B cell (primary cell): ENCODE results near the gene PDE12. TPM values are rescaled to one million over a fixed set of nuclear protein-coding genes. Genes with fewer than 3 reads are reported as not detected.

ENCODE experiments used
- ATAC-seq: fragments of 200-7000 bp; cut with Tn5 transposase; one replicate; pipeline ENCODE4 v1.10.0; 2021; ENCODE audit warnings: low read depth, mild to moderate bottlenecking, moderate number of reproducible peaks, moderate library complexity
- CTCF ChIA-PET: fragments of 350-600 bp; sonication (Branson Sonifier 250); formaldehyde crosslinking; loops from one replicate; lab custom pipeline; 2021; ENCODE audit warnings: antibody characterized with exemption, inconsistent platforms; lab: Charles Lee
- POLR2A ChIA-PET: fragments of 350-600 bp; sonication (Branson Sonifier 250); formaldehyde crosslinking; loops from one replicate; lab custom pipeline; 2021; ENCODE audit warnings: antibody characterized with exemption; lab: Charles Lee
- DNase-seq: peaks from one replicate; pipeline ENCODE4 v3.0.0; 2013
- H2AFZ ChIP-seq: 2 replicates; pipeline ENCODE4 v1.6.1; 2012; ENCODE audit warnings: mild to moderate bottlenecking, low read depth, low read length; ENCODE audit not compliant: insufficient read depth, poor library complexity, severe bottlenecking
- H3K27ac ChIP-seq, 2 donors: 1 replicate in 1 of 2; 2 replicates in 1 of 2; pipeline ENCODE4 v1.5.1; 2012 to 2013; ENCODE audit warnings: low read length in 2 of 2, mild to moderate bottlenecking in 2 of 2, moderate library complexity in 1 of 2
- H3K27me3 ChIP-seq, 4 experiments: fragments of 200-600 bp in 1 of 4; sonication (generic) in 1 of 4; replicated peaks in 1 of 4; 1 replicate in 2 of 4; 2 replicates in 2 of 4; pipeline versions ENCODE4 v1.6.1 to v1.7.0; 2013 to 2016; ENCODE audit warnings: low read length in 3 of 4, mild to moderate bottlenecking in 2 of 4, mixed read lengths in 1 of 4, moderate library complexity in 1 of 4; ENCODE audit not compliant: insufficient read depth in 4 of 4, control insufficient read depth in 3 of 4; ENCODE audit errors: control extremely low read depth in 1 of 4
- H3K36me3 ChIP-seq, 2 experiments: replicated peaks in 1 of 2; 1 replicate in 1 of 2; 2 replicates in 1 of 2; pipeline versions ENCODE4 v1.6.1 to v1.7.1; 2013; ENCODE audit warnings: low read length in 1 of 2; ENCODE audit not compliant: insufficient read depth in 2 of 2, control insufficient read depth in 1 of 2; ENCODE audit errors: control extremely low read depth in 1 of 2, extremely low read depth in 1 of 2
- H3K4me1 ChIP-seq, 2 donors: fragments of 200-600 bp in 1 of 2; sonication (generic) in 1 of 2; 1 replicate in 1 of 2; 2 replicates in 1 of 2; pipeline versions ENCODE4 v1.5.1 to v1.6.1; 2013 to 2017; ENCODE audit warnings: low read length in 2 of 2; ENCODE audit not compliant: control insufficient read depth in 2 of 2, insufficient read depth in 2 of 2
- H3K4me2 ChIP-seq: replicated peaks from 2 replicates; pipeline ENCODE3; 2012; ENCODE audit warnings: mild to moderate bottlenecking, low read depth, low read length; ENCODE audit not compliant: poor library complexity, severe bottlenecking
- H3K4me3 ChIP-seq, 5 experiments: fragments of 200-600 bp in 1 of 5; sonication (generic) in 1 of 5; 1 replicate in 3 of 5; 2 replicates in 2 of 5; pipeline versions ENCODE4 v1.5.1 to v1.7.0; 2011 to 2016; ENCODE audit warnings: low read length in 4 of 5, mild to moderate bottlenecking in 4 of 5, low read depth in 2 of 5, control low read depth in 1 of 5, moderate library complexity in 1 of 5; ENCODE audit not compliant: insufficient read depth in 1 of 5; ENCODE audit errors: control extremely low read depth in 1 of 5, extremely low read depth in 1 of 5
- H3K79me2 ChIP-seq: fragments of 200-600 bp; sonication (generic); one replicate; pipeline ENCODE4 v1.6.0; 2016; ENCODE audit warnings: low read length; ENCODE audit not compliant: control insufficient read depth, insufficient read depth
- H3K9ac ChIP-seq: fragments of 200-600 bp; sonication (generic); 2 replicates; pipeline ENCODE4 v1.6.1; 2017; ENCODE audit warnings: mild to moderate bottlenecking, low read length, moderate library complexity
- H3K9me3 ChIP-seq, 3 donors: one replicate each; pipeline versions ENCODE4 v1.6.1 to v1.7.1; 2013; ENCODE audit warnings: low read length in 2 of 3; ENCODE audit not compliant: control insufficient read depth in 2 of 3, insufficient read depth in 1 of 3; ENCODE audit errors: control extremely low read depth in 1 of 3
- H4K20me1 ChIP-seq: 2 replicates; pipeline ENCODE4 v1.6.0; 2012; ENCODE audit warnings: mild to moderate bottlenecking, low read length; ENCODE audit not compliant: insufficient read depth, control insufficient read depth, poor library complexity, severe bottlenecking
- H3K27ac Mint-ChIP-seq: one replicate; pipeline ENCODE4 v1.8.0; 2021; ENCODE audit warnings: mixed read lengths
- H3K27me3 Mint-ChIP-seq: one replicate; pipeline ENCODE4 v1.8.0; 2021; ENCODE audit warnings: mixed read lengths
- H3K4me1 Mint-ChIP-seq: one replicate; pipeline ENCODE4 v1.8.0; 2021; ENCODE audit warnings: mixed read lengths
- H3K4me3 Mint-ChIP-seq: one replicate; pipeline ENCODE4 v1.8.0; 2021; ENCODE audit warnings: mixed read lengths
- H3K9me3 Mint-ChIP-seq: one replicate; pipeline ENCODE4 v1.8.0; 2022; ENCODE audit warnings: mixed read lengths; ENCODE audit not compliant: insufficient read depth
- EZH2 ChIP-seq: IDR thresholded peaks from 2 replicates; pipeline ENCODE4 v1.6.1; 2012; ENCODE audit warnings: borderline replicate concordance, low read depth, mild to moderate bottlenecking, moderate library complexity, low read length; ENCODE audit not compliant: insufficient read depth, poor library complexity, severe bottlenecking
- WGBS: methylation state at CpG from one replicate; pipeline ENCODE4 v1.1.5; 2013; ENCODE audit warnings: missing lambda C conversion rate; ENCODE audit not compliant: insufficient coverage; 5-methylcytosine and 5-hydroxymethylcytosine counted together
- intact Hi-C: fragments of 100-400 bp; cut with micrococcal nuclease; formaldehyde crosslinking; loops from one replicate; pipeline ENCODE4 v1.10.0; 2022
- polyA plus RNA-seq: library from polyadenylated mRNA; depleted of rRNA; stranded (reverse); fragments of >200 nt; gene quantifications from 2 replicates; pipeline ENCODE4 v1.2.3, GENCODE V29; 2012
- total RNA-seq, 2 donors: library from RNA; stranded (reverse); fragments of 120-200 nt in 1 of 2; gene quantifications; 1 replicate in 1 of 2; 2 replicates in 1 of 2; pipeline versions ENCODE4 v1.2.3 to v1.2.4, GENCODE V29; 2013 to 2022
- TF ChIP-seq, protein P1 (sequence below): fragments of 200-600 bp; IDR thresholded peaks from one replicate; pipeline ENCODE4 v1.8.0; 2022; ENCODE audit warnings: antibody characterized with exemption, mild to moderate bottlenecking

Gene PDE12
- total and polyA plus RNA-seq, 2 donors (not counting 1 experiment from before 2014, with no cell fraction given) = 7.3 to 18.3 TPM

GRCh38 chr3:57546616-57547015 lies 9.5 kb upstream of the PDE12 start:
- Histone ChIP-seq H3K36me3 (no peaks in the 10 kb centered on the region), H3K9me3 (no peaks in the 10 kb centered on the region), H3K9ac (no peak overlapping the region), H4K20me1 (no peaks in the 10 kb centered on the region), H3K27me3 (no peaks in the 10 kb centered on the region), H3K79me2 (no peaks in the 10 kb centered on the region), H3K4me1 (peaks cover 11 to 14% of the 10 kb centered on the region in 2 donors), H3K4me3 (no peak overlapping the region), H3K4me2 (no peak overlapping the region), H2AFZ (no peak overlapping the region), H3K27ac (no peak overlapping the region)
- Mint-ChIP-seq H3K27me3 (no peaks in the 10 kb centered on the region), H3K4me3 (no peak overlapping the region), H3K27ac (no peak overlapping the region), H3K9me3 (no peaks in the 10 kb centered on the region), H3K4me1 (peaks cover 11% of the 10 kb centered on the region)
- intact Hi-C loops = no loop called here
- CTCF ChIA-PET = no interaction called here
- DNase-seq (no peak), ATAC-seq (no peak)
- no CpG with 5 or more reads among the region's 1 CpG for WGBS
- TF ChIP-seq, protein P1, sequence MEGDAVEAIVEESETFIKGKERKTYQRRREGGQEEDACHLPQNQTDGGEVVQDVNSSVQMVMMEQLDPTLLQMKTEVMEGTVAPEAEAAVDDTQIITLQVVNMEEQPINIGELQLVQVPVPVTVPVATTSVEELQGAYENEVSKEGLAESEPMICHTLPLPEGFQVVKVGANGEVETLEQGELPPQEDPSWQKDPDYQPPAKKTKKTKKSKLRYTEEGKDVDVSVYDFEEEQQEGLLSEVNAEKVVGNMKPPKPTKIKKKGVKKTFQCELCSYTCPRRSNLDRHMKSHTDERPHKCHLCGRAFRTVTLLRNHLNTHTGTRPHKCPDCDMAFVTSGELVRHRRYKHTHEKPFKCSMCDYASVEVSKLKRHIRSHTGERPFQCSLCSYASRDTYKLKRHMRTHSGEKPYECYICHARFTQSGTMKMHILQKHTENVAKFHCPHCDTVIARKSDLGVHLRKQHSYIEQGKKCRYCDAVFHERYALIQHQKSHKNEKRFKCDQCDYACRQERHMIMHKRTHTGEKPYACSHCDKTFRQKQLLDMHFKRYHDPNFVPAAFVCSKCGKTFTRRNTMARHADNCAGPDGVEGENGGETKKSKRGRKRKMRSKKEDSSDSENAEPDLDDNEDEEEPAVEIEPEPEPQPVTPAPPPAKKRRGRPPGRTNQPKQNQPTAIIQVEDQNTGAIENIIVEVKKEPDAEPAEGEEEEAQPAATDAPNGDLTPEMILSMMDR = no peak
- TF ChIP-seq EZH2 = no peak
- POLR2A ChIA-PET = no interaction called here

DNA sequence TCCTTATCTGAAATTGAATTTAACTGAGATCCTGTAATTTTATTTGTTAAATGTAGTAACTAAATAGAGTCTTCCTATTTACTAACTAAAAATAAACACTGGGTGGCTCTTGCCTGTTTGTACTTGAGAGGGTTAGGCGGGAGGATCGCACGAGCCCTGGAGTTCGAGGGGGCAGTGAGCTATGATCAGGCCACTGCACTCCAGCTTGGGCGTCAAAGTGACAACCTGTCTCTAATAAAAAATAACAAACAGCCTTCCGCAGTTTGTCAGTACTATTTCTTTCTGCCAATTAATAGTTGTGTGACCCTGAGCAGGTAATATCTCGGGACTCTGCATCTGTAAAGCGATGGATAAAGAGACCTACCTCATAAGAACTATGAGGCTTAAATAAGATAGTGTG lies 768 bp upstream of the PDE12 start:
- no peak for TF ChIP-seq EZH2
- TF ChIP-seq, protein P1 = no peak
- WGBS = no CpG with 5 or more reads among the region's 8 CpGs
- peak overlapping the region; percentile 78 for H3K4me2 ChIP-seq
- Mint-ChIP-seq H3K27me3 (no peaks in the 10 kb centered on the region), H3K9me3 (no peaks in the 10 kb centered on the region), H3K27ac (peak overlapping the region; percentile 100), H3K4me3 (peak overlapping the region; percentile 88), H3K4me1 (peaks cover 34% of the 10 kb centered on the region)
- peak overlapping the region; percentile 94 for H2AFZ ChIP-seq
- intact Hi-C loops = loop anchor here (5.0 to 10.0 kb wide), 2 partner anchors 321 to 562 kb away; no protein-coding TSS in a partner anchor
- ATAC-seq (no peak), DNase-seq (no peak)
- H3K9ac ChIP-seq = peak overlapping the region; percentile 86
- ChIA-PET CTCF (interaction anchor here (1.4 to 2.6 kb wide), 4 partner anchors 25 to 201 kb away, joined by 4 to 16 read pairs (median 5); partner anchors contain the start of genes ARF4 and SLMAP), POLR2A (interaction anchor here (1.3 to 2.3 kb wide), 2 partner anchors 41 to 201 kb away, joined by 5 to 26 read pairs; partner anchors contain the start of genes ARF4 and SLMAP)
- peaks cover 50% of the 10 kb centered on the region for H3K79me2 ChIP-seq
- H3K9me3 ChIP-seq = no peaks in the 10 kb centered on the region
- H4K20me1 ChIP-seq = peaks cover 10% of the 10 kb centered on the region
- peak overlapping the region; percentile 70 to 90 (median 84) for H3K4me3 ChIP-seq
- H3K27ac ChIP-seq = peak overlapping the region; percentile 91 to 100
- peaks cover 14 to 30% of the 10 kb centered on the region in 2 donors for H3K4me1 ChIP-seq
- H3K36me3 ChIP-seq = peaks cover 7 to 10% of the 10 kb centered on the region in 2 experiments
- no peaks in the 10 kb centered on the region for H3K27me3 ChIP-seq
